GM18507 (cell line): ENCODE results near the gene TAF9.
"Not testable (repeated sequence)": the region's sequence is repeated elsewhere in the genome, so short reads cannot be mapped to it uniquely, and the experiment has no call there.

Experiments used
- DNase-seq: peaks from one replicate; pipeline ENCODE4 v3.0.0; 2011; ENCODE audit warnings: low read depth; ENCODE audit not compliant: insufficient read length; ENCODE audit errors: extremely low spot score
- FAIRE-seq: peaks from 2 replicates; lab custom pipeline; 2011; peaks lifted over from hg19 to GRCh38; lab: Jason Lieb, UNC

Gene TAF9

GRCh38 chr5:69369340-69370121 is at the start of gene TAF9, which contains the start of the genes AK6 and RAD17:
TAF9 (minus strand) TSS chr5:69369520; CDS start chr5:69365737, 3,783 bp downstream.
AK6 (minus strand) TSS chr5:69369520; CDS start chr5:69369490, 30 bp downstream.
RAD17 (plus strand) TSS chr5:69369818; CDS start chr5:69372209, 2,391 bp downstream.
- FAIRE-seq (peak; percentile 93), DNase-seq (peak; percentile 79)

- no peak for FAIRE-seq
Measured at GRCh38 chr5:69418554-69418953, 49.2 kb upstream of the TAF9 start.

DNA sequence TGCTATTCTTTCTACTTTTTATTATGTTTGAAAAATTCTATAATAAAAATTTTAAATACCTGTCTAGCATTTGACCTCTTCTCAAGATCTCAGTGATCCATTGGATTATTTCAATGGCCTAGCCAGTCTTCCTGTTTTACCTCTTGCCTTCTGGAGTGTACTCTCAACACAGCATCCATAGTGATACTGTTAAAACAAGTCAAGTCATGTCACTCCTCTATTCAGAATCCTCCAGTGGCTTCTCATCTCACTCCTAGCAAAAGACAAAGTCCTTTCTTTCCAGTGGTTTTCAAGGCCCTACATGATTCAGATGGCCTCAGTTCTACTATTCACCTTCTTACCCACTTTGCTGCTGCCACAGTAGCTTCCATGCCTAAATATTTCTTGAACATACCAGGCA is 47.4 kb upstream of the TAF9 start:
- FAIRE-seq: no peak
- DNase-seq: no peak

More at GRCh38 chr5:69418554-69418953, 49.2 kb upstream of the TAF9 start:
- DNase-seq: no peak

- FAIRE-seq: no peak
- no peak for DNase-seq
Measured at GRCh38 chr5:69416180-69416579, 46.9 kb upstream of the TAF9 start.

DNA sequence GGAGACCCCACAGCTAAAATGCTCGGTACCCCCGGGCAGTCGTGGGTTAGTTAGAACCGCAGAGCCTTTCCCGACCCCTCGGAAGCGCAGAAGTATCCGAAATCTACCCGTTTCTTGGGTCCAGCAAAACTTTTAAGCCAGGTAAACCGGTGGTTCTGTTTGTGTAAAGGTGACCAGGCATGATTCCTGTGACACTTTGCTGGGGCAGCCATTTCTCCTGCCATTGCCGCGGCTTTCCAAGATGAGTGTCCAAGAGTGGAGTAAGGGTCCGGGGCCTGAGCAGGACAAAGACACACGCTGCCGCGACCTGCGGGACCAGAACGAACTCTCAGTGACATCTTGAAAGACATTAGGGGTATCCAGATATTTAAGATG is 46.3 kb upstream of the TAF9 start:
- DNase-seq (no peak), FAIRE-seq (no peak)

DNA sequence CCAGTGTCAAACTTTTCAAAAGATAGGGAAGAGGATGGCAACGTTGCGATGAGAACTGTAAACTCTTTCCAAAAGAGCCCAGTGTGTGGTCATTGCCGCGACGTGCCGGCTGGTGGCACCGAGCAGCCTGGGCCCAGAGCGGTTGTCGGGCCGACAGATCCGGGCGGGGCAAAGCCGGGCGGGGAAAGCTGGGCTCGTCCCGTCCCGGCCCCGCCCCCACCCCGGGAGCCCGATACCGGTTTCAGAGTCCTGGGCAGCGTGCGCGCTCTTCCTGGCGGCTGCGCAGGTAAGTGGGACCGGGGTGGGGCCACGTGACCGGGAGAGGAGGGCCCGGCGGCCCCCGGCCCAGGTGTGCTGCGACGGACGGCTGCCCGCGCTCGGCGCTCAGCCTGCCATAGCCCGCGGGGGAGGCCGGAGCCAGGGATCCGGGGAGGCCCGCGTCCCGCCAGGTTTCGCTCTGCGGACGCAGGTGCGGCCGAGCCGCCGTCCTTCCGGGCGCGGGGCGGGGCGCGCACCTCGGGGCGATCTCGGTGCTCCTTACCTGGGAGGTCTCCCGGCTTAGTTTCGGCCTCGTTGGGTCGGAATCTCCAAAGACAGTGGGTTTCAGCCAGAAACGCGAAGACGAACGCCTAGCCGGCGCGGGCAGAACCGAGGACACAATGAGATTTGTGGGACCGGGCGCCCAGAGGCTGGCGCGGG is 45.7 kb upstream of the TAF9 start, which contains the start of gene MARVELD2:
Gene MARVELD2, plus strand, starts transcription at position 232 of the 699 bp plus-strand sequence. CDS start 4,270 bp downstream, outside the sequence.
- FAIRE-seq: peak; percentile 67
- DNase-seq: peak; percentile 8

DNA sequence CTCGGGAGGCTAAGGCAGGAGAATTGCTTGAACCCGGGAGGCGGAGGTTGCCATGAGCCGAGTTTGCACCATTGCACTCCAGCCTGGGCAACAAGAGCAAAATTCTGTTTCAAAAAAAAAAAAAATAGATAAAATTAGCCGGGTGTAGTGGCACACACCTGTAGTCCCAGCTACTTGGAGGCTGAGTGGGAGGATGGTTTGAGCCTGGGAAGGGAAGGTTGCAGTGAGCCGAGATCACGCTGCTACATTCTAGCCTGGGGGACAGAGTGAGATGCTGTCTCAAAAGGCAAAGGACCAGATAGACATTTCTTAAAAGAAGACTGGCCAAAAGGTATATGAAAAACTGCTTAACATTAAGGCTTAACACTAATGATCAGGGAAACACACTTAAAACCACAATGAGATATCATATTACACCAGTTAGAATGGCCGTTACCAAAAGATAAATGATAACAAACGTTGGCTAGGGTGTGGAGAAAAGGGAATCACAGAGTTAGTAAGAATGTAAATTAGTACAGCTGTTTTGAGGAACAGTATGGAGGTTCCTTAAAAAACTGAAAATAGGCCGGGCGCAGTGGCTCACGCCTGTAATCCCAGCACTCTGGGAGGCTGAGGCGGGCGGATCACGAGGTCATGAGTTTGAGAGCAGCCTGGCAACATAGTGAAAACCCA is 35.5 kb upstream of the TAF9 start:
- no peak for DNase-seq
- FAIRE-seq: no peak

- DNase-seq: no peak
- no peak for FAIRE-seq
Measured at GRCh38 chr5:69378376-69378775, 9.1 kb upstream of the TAF9 start.

- DNase-seq (no peak), FAIRE-seq (peak; percentile 86)
Measured at GRCh38 chr5:69374911-69375446, 5.7 kb upstream of the TAF9 start.

DNA sequence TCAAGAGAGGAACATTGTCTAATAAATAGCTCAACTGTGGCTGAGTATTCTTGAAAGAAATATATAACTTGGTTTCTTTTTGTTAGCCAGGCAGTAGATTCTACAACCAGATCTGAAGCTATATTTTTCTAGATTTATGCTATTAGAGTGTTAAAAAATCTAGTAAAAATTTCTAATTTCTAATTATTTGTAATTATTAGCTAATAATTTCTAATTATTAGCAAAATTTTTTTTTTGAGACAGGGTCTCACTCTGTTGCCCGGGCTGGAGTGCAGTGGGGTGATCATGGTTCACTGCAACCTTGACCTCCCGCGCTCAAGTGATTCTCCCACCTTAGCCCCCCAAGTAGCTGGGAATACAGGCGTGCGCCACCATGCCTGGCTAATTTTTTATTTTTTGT is 3.1 kb upstream of the TAF9 start:
- DNase-seq: no peak
- no peak for FAIRE-seq

- not testable (repeated sequence) for FAIRE-seq
Measured at GRCh38 chr5:69370335-69370734, 1.0 kb upstream of the TAF9 start.

DNA sequence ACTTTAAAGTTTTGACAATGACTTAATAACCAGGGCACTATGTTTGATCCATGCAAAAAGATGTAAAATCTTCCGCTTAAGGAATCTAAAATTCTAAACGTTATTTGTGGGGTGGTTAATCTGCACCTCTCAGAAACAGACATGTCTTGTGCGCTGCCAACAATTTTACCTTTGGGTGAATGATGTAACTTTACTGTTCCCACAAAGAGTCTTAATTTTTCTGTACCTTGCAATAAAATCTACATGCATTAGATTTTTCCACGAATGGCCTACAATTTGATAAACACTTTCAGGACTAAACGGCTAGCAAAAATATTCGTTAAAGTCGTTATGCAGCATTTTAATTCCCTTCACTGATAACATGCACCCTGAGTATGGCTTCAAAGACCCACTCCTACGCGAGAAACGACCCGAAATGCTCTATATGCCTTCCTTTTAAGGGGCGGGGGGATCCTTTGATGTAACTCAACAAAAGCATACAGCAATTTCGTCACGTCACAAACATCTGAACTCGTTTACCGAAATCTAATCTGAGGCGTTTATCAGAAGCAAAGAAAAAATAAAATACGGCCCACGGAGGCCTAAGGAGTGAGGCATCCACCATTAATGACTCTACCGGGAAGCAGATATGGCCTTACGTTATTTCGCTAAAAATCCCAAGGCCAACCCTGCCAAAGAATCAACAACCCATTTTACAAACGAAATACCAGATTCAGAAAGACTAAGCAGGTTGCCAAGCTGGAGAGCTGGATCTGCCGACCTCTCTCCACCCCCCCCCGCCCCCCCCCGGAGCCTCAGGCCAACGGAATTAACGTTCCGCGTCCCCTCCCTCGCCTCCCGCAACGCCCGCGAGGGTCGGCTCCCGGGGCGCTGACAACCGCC is 621 bp downstream of the TAF9 start:
- DNase-seq: peak; percentile 22
- no peak for FAIRE-seq

More at GRCh38 chr5:69370335-69370734, 1.0 kb upstream of the TAF9 start:
- not testable (repeated sequence) for DNase-seq

GRCh38 chr5:69367697-69368279 is 1.5 kb downstream of the TAF9 start:
- DNase-seq: no peak
- FAIRE-seq: no peak

GRCh38 chr5:69364850-69365249 is 4.5 kb downstream of the TAF9 start:
- DNase-seq: no peak
- no peak for FAIRE-seq

GRCh38 chr5:69364414-69364813 is 4.9 kb downstream of the TAF9 start:
- no peak for FAIRE-seq
- DNase-seq: no peak

DNA sequence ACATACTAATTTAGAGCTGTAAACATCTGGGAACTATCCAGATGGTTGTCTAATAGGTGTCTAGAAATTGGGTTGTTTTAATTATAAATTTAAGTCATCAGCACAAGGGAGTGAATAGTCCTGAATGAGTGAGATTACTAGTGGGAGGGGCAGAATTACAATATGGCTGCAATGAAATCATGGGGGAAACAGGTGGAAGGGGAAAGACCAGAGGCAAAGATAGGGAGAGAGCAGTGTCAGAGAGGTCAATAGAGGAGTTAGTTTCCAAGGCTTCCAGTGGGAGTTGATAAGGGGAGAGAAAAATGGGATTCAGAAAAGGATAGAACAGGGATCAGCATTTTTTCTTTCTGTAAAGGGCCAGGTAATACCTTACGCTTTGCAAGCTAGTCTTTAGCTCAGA is 8.9 kb downstream of the TAF9 start:
- DNase-seq (no peak), FAIRE-seq (no peak)

DNA sequence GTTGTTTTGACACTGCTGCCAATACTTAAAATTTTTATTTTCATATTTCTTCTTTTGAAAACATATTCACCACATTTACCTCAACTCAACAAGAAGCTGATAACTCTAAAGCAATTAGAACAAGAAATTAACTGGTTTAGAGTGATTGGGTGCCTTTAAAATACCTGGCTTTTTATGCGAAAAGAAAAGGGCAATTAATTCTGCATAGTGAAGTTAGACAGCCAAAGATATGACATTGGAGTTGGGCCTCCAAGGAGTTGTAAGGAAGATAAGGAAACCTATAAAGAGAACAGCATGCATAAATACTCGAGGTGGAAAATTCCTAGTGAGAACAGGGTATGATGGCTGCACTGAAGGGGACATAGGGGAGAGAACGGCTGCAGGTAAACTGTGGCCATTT is 9.6 kb downstream of the TAF9 start:
- no peak for DNase-seq
- FAIRE-seq: no peak

DNA sequence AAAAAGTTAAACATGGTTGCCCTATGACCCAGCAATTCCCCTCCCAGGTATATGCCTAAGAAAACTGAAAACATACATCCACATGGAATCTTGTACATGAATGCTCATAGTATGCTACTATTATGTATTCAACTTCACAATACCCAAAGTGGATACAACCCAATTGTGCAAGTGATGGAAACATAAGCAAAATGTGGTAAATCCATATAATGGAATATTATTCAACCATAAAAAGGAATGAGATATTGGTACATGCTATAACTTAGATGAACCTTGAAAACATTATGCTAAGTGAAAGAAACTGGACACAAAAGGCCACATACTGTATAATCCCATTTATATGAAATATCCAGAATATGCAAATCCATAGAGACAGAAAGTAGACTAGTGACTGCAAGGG is 18.7 kb downstream of the TAF9 start:
- FAIRE-seq (no peak), DNase-seq (no peak)

- DNase-seq (no peak), FAIRE-seq (no peak)
Measured at GRCh38 chr5:69343083-69343482, 26.2 kb downstream of the TAF9 start.
